Measurements from ENCODE around the gene DTX4.

GRCh38 chr11:59206635-59207034 lies 34.7 kb downstream of the DTX4 start:
- TF ChIP-seq ZNF280D (tag by site-specific recombination; IDR thresholded peaks at IDR 0.05), result no peak
- TF ChIP-seq, protein P1, sequence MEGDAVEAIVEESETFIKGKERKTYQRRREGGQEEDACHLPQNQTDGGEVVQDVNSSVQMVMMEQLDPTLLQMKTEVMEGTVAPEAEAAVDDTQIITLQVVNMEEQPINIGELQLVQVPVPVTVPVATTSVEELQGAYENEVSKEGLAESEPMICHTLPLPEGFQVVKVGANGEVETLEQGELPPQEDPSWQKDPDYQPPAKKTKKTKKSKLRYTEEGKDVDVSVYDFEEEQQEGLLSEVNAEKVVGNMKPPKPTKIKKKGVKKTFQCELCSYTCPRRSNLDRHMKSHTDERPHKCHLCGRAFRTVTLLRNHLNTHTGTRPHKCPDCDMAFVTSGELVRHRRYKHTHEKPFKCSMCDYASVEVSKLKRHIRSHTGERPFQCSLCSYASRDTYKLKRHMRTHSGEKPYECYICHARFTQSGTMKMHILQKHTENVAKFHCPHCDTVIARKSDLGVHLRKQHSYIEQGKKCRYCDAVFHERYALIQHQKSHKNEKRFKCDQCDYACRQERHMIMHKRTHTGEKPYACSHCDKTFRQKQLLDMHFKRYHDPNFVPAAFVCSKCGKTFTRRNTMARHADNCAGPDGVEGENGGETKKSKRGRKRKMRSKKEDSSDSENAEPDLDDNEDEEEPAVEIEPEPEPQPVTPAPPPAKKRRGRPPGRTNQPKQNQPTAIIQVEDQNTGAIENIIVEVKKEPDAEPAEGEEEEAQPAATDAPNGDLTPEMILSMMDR (tag by site-specific recombination; IDR thresholded peaks at IDR 0.05), result 0 out of 2 replicates have a peak, but pooled peaks have one; percentile 7
- TF ChIP-seq MYNN (tag by site-specific recombination; IDR thresholded peaks at IDR 0.05; ENCODE audit: borderline replicate concordance), result no peak
- no peak for TF ChIP-seq TCF7L2 (IDR thresholded peaks at IDR 0.05; ENCODE audit: borderline replicate concordance, low read depth, low read length)

Measured in HEK293 (cell line).